ENCODE results near the gene ELK4. TPM values are rescaled to one million over a fixed set of nuclear protein-coding genes. Genes with fewer than 3 reads are reported as not detected.

ELK4 gene
- total RNA-seq, 1 experiment from 2014 or later, result 13.3 TPM

DNA sequence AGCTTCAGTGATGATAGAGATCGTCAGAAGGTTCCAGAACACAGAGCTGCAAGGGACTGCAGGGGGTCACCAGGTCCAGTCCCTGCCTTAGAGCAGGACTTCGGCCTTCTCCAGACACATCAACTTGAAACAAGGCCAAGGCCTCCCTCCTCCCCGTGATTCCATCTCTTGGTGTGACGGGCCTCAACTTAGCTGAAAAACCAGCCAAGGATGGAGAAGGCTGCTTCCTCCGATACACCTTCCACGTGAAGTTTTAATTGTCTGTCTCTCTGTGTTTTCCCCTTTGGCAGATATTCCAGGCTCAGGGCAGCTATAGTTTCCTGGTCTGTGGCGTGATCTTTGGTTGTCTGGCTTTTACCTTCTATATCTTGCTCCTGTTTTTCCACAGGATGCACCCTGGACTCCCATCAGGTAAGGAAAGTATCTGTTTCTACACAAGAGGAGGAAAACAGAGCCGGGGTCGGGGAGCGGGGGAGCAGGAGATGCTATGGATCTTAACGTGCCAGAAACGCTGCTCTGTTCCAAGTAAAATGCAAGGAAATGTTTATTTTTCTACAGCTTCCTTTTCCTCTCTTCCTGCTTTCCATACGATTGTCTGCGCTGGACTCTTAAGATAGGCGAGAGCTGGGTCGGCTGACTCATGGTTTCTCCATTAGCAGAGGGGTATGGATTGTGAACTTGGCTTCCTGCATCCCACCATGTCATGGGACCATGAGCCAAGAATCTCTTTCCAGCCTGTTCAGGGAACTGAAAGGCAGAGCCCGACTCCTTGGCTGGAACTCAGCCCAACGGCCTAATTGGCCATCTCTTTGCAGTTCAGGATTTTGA lies 32.8 kb downstream of the ELK4 start:
- no peak for DNase-seq (ENCODE audit: low read depth)

GRCh38 chr1:205597691-205598314 lies 34.0 kb downstream of the ELK4 start:
- no peak for DNase-seq (ENCODE audit: low read depth)

- DNase-seq (ENCODE audit: low read depth), result no peak
Observed at GRCh38 chr1:205596876-205597275, 34.9 kb downstream of the ELK4 start.

DNA sequence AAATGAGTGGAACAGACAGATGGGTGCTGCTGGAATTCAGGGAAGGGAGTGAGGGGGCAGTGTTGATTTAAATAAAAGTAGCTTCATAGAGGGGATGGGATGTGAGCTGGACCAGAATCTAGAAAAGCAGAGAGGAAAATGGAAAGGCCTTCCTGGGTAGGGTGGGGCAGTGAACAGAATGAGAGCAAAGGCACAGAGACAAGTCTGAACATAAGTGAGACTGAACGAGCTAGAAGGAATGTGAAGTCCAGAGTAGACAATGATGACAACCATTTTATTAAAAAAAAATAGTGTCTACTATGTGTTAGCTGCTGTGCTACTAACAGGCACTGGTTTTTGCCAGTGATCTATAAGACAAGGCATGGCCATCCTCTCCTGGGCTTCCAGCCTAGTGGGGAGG lies 36.0 kb downstream of the ELK4 start:
- no peak for DNase-seq (ENCODE audit: low read depth)

GRCh38 chr1:205595435-205595834 lies 36.4 kb downstream of the ELK4 start:
- no peak for DNase-seq (ENCODE audit: low read depth)

- DNase-seq (ENCODE audit: low read depth), result no peak
Observed at GRCh38 chr1:205594846-205595245, 37.0 kb downstream of the ELK4 start.

DNA sequence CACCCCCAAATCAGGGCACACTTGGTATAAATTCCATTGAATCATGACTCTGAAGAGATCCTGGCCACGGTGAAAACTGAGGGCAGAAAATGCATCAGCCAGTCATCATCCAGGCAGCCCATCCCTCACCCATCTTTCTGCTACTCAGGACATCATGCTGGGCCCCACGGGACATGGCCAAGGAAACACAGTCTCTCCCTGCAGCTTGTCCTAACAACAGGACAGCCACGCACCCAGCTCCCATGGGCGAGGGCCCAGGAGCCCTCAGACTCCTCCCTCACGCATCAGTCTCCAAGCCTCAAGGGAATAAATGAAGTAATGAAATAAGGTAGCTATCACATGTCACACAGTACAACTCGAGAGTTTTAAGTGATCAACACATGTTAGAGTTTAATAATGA lies 37.8 kb downstream of the ELK4 start:
- no peak for DNase-seq (ENCODE audit: low read depth)

DNA sequence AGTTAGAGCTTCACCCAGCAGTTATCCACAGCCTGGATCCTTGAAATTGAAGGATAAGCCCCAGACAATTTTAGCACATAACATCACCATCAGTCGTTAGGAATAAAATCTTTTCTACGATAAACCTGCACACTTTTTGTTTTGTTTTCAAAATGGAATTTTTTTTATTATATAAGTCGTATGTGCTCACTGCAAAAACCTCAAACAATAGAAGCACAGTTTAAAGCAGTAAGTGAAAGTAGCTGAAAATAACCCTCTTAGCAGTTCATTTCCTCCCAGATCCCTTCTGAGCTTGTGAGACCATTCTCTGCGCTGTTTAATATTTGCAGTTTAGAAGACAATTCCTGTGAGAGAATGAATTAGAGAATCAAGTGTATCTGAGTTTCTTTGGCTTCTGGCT lies 38.3 kb downstream of the ELK4 start:
- no peak for DNase-seq (ENCODE audit: low read depth)

GRCh38 chr1:205592443-205593003 lies 39.3 kb downstream of the ELK4 start:
- no peak for DNase-seq (ENCODE audit: low read depth)

DNA sequence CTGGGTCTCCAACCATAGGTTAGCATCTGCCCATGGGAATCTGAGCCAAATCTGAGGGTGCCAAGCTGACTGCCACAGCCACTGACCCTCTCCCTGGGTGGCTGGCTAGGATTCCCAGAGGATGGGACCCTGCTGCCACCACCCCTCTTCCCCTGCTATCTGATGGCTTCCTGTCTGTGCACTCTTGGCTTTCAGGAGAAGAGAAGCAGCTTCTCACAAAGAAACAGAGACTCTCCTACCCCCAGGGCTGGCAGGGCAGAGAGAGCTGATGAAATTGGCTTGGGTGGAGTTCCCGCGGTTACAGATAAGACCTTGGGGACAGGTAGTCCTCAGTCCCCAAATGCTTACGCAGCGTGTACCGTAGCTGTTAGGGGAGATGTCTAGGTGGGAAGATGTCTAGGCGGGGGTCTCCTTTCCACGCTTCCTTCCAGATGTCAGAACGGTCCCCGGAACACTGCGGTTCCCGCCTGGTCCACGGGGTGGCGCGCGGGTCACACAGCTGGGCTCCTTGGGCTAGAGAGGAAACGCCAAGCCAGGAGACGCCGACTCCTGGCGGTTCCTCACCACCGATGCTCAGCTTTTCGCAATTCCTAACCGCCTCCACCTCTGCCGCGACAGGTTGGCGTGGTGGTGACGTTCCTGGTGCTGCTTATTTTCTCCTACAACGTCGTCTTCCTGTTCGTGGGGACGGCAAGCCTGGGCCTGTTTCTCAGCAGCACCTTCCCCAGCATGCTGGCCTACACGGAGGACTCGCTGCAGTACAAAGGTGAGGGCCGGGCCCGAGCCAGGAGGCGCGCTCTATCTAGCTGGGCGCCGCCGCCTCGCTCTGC lies 40.1 kb downstream of the ELK4 start:
- DNase-seq (ENCODE audit: low read depth), result peak; percentile 53

GRCh38 chr1:205590777-205591513 lies 40.9 kb downstream of the ELK4 start:
- no peak for DNase-seq (ENCODE audit: low read depth)

- DNase-seq (ENCODE audit: low read depth), result no peak
Observed at GRCh38 chr1:205590457-205590768, 41.4 kb downstream of the ELK4 start.

DNA sequence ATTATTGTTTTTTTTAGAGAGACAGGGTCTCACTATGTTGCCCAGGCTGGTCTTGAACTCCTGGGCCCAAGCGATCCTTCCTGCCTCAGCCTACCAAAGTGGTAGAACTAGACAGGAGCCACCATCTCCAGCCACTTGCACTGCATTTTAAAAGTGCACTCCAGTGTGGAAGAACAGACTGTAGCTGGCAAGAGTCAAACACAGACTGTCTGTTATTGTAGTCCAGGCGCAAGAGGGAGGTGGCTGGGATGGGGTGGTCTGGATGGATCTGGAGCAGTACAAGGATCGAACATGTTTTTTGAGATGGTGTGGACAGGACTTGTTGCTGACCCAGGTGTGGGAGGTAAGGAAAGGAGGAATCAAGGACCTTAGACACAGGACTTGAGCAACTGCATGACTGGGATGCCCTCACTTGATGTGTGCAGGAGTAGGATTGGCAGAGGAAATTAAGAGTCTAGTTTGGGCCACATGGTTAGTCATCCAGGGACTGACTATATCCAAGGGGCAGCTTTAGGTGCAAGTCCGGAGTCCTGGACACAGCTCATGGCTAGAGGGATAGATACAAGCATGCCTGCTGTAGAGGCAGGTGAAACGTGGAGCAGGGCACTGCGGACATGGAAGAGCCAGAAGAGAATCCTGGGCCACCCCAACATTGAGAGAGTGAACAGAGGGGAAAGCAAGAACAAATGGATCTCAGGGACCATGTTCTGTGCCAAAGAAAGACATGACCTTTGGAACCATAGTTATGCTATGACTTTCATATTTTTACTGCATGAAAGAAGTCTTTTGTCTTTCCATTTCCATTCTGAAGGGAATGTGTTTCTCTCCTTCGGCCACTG lies 42.0 kb downstream of the ELK4 start:
- no peak for DNase-seq (ENCODE audit: low read depth)

GRCh38 chr1:205589046-205589445 lies 42.8 kb downstream of the ELK4 start:
- no peak for DNase-seq (ENCODE audit: low read depth)

- no peak for DNase-seq (ENCODE audit: low read depth)
Observed at GRCh38 chr1:205588636-205589035, 43.2 kb downstream of the ELK4 start.

DNA sequence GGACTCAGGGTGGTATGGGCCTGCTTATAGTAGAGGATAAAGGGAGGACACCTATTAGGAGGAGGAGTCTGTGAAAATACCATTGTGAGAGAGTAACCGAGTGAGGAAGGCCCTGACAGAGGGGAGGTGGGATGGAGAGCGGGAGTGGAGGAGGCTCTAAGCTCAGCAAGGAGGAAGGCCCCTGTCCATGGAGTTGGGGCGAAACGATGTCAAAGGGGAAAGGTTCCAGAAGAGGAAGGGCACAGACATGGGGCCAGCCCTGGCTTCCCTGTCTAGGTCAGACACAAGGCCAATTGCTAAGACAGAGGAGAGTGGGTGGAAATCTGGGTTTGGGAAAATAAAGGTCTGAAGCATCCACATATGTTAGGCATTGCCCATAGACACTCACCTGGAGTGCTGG lies 44.2 kb downstream of the ELK4 start:
- DNase-seq (ENCODE audit: low read depth), result no peak

DNA sequence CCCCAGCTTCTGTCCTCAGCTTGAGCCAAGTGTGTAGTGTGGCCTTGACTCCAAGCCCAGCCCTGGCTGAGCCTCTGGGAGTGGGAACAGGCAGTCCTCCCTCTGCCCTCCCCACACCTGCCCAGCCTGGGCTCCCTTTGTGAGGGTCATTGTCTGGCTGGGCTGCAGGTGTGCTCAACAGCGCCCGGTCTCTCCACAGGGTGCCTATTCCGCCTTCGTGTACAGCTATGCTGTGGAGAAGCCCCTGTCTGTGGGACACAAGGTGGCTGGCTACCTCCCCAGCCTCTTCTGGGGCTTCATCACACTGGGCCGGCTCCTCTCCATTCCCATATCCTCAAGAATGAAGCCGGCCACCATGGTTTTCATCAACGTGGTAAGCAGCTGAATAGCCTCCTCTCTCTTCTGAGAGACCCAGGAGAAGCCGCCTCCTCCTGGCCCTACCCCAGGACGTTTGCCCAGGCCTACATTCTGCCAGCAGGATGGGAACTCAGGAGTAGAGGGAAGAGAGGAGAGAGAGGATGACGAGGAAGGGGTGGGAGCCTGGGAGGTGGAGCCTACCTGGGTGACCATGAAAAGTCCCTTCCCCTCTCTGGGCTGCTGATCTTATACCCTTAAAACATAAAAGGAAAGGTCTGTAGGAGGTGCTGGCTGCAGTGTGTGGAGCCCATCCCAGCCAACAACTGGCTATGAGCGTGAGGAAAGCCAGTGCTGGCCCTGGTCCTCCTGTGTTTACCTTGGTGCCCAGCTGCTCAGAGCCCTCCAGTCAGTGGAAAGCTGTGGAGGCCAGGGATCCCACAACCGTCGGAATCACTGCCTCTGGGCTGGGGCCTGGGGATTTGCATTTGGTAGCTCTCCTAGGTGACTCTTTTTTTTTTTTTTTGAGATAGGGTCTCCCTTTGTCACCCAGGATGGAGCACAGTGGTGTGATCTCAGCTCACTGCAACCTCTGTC lies 45.7 kb downstream of the ELK4 start:
- no peak for DNase-seq (ENCODE audit: low read depth)

GRCh38 chr1:205585169-205585834 lies 46.5 kb downstream of the ELK4 start:
- no peak for DNase-seq (ENCODE audit: low read depth)

- no peak for DNase-seq (ENCODE audit: low read depth)
Observed at GRCh38 chr1:205584732-205585131, 47.1 kb downstream of the ELK4 start.
